ENCODE results near the gene CHMP4A.

Gene CHMP4A

GRCh38 chr14:24254630-24255392, 41.5 kb upstream of the CHMP4A start:
- no peak for DNase-seq (ENCODE audit: low read depth in 2 of 2)
- TF ChIP-seq, protein P1, sequence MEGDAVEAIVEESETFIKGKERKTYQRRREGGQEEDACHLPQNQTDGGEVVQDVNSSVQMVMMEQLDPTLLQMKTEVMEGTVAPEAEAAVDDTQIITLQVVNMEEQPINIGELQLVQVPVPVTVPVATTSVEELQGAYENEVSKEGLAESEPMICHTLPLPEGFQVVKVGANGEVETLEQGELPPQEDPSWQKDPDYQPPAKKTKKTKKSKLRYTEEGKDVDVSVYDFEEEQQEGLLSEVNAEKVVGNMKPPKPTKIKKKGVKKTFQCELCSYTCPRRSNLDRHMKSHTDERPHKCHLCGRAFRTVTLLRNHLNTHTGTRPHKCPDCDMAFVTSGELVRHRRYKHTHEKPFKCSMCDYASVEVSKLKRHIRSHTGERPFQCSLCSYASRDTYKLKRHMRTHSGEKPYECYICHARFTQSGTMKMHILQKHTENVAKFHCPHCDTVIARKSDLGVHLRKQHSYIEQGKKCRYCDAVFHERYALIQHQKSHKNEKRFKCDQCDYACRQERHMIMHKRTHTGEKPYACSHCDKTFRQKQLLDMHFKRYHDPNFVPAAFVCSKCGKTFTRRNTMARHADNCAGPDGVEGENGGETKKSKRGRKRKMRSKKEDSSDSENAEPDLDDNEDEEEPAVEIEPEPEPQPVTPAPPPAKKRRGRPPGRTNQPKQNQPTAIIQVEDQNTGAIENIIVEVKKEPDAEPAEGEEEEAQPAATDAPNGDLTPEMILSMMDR (IDR thresholded peaks at IDR 0.05; ENCODE audit: low read depth, low read length), result no peak
- H3K4me3 ChIP-seq (replicated peaks in 1 of 2; ENCODE audit: low read depth in 2 of 2, low read length in 2 of 2), result no peak overlapping the region

DNA sequence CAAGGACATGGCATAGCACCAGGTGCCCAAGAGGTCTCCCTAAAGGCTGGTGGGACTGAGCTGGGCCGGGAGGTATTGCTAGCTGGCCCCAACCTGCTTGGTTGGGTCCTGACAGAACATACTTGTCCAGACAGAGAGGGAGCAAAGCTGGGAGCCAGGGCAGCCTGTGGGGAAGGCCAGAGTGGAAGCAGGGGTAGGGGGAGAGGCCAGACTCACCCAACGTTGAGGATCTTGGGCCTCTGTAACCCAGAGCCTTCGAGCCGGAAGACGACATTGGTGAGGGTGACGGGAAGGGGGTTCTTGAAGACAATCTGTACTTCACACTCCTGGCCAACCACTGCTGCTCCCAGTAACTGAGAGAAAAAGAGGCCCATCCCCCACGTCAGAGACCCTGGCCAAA, 40.6 kb upstream of the CHMP4A start:
- TF ChIP-seq, protein P1 (IDR thresholded peaks at IDR 0.05; ENCODE audit: low read depth, low read length), result no peak
- no peak overlapping the region for H3K4me3 ChIP-seq (replicated peaks in 1 of 2; ENCODE audit: low read depth in 2 of 2, low read length in 2 of 2)
- no peak for DNase-seq (ENCODE audit: low read depth in 2 of 2)

GRCh38 chr14:24252289-24253124, 39.2 kb upstream of the CHMP4A start:
- no peak overlapping the region for H3K4me3 ChIP-seq (replicated peaks in 1 of 2; ENCODE audit: low read depth in 2 of 2, low read length in 2 of 2)
- no peak for DNase-seq (ENCODE audit: low read depth in 2 of 2)
- TF ChIP-seq, protein P1 (IDR thresholded peaks at IDR 0.05; ENCODE audit: low read depth, low read length), result no peak

- TF ChIP-seq, protein P1 (IDR thresholded peaks at IDR 0.05; ENCODE audit: low read depth, low read length), result peak; percentile 31
- DNase-seq (ENCODE audit: low read depth in 2 of 2), result peak in 1 of 2 donors; percentile 72
- no peak overlapping the region for H3K4me3 ChIP-seq (replicated peaks in 1 of 2; ENCODE audit: low read depth in 2 of 2, low read length in 2 of 2)
These were observed 38.6 kb upstream of the CHMP4A start for GRCh38 chr14:24251880-24252288.

GRCh38 chr14:24250354-24250753, 37.1 kb upstream of the CHMP4A start:
- DNase-seq (ENCODE audit: low read depth in 2 of 2), result no peak
- H3K4me3 ChIP-seq (replicated peaks in 1 of 2; ENCODE audit: low read depth in 2 of 2, low read length in 2 of 2), result no peak overlapping the region
- TF ChIP-seq, protein P1 (IDR thresholded peaks at IDR 0.05; ENCODE audit: low read depth, low read length), result no peak

GRCh38 chr14:24249230-24250021, 36.1 kb upstream of the CHMP4A start:
- H3K4me3 ChIP-seq (replicated peaks in 1 of 2; ENCODE audit: low read depth in 2 of 2, low read length in 2 of 2), result no peak overlapping the region
- TF ChIP-seq, protein P1 (IDR thresholded peaks at IDR 0.05; ENCODE audit: low read depth, low read length), result no peak
- DNase-seq (ENCODE audit: low read depth in 2 of 2), result no peak
